CD8-positive, alpha-beta memory T cell (primary cell): ENCODE data around the gene TMEM135. TPM values are rescaled to one million over a fixed set of nuclear protein-coding genes. Genes with fewer than 3 reads are reported as not detected.
A peak's percentile ranks its signal among the peaks of the same experiment; 100 is the strongest.

ENCODE experiments used
- CTCF ChIA-PET: fragments of 350-600 bp; sonication (Branson Sonifier 250); formaldehyde crosslinking; loops from one replicate; lab custom pipeline; 2021; ENCODE audit warnings: antibody characterized with exemption; lab: Charles Lee
- POLR2A ChIA-PET: fragments of 350-600 bp; sonication (Branson Sonifier 250); formaldehyde crosslinking; loops from one replicate; lab custom pipeline; 2021; ENCODE audit warnings: antibody characterized with exemption; lab: Charles Lee
- DNase-seq, 5 donors: peaks; one replicate each; pipeline versions ENCODE4 v3.0.0 to v3.0.0-alpha.2; 2020 to 2022; ENCODE audit warnings: mixed read lengths in 1 of 5
- H3K27ac ChIP-seq: one replicate; pipeline ENCODE4 v1.7.0; 2013; ENCODE audit warnings: low read depth, mild to moderate bottlenecking, low read length, moderate library complexity
- H3K27me3 ChIP-seq: 2 replicates; pipeline ENCODE4 v1.7.0; 2013; ENCODE audit warnings: low read length, mild to moderate bottlenecking; ENCODE audit not compliant: insufficient read depth, poor library complexity, severe bottlenecking
- H3K36me3 ChIP-seq: 2 replicates; pipeline ENCODE4 v1.7.0; 2013; ENCODE audit warnings: mild to moderate bottlenecking, low read length, moderate library complexity; ENCODE audit not compliant: insufficient read depth
- H3K4me1 ChIP-seq: 2 replicates; pipeline ENCODE4 v1.7.0; 2013; ENCODE audit warnings: mild to moderate bottlenecking, low read length, moderate library complexity; ENCODE audit not compliant: insufficient read depth
- H3K4me3 ChIP-seq: 2 replicates; pipeline ENCODE4 v1.7.0; 2013; ENCODE audit warnings: mild to moderate bottlenecking, low read length
- H3K9me3 ChIP-seq: 2 replicates; pipeline ENCODE4 v1.7.0; 2013; ENCODE audit warnings: mild to moderate bottlenecking, low read length
- H3K27ac Mint-ChIP-seq, 8 donors: one replicate each; pipeline ENCODE4 v1.8.0; 2020 to 2021; ENCODE audit warnings: mixed read lengths in 8 of 8, mild to moderate bottlenecking in 6 of 8, inconsistent platforms in 3 of 8, moderate library complexity in 3 of 8
- H3K27me3 Mint-ChIP-seq, 2 donors: one replicate each; pipeline ENCODE4 v1.8.0; 2020 to 2021; ENCODE audit warnings: mixed read lengths in 2 of 2, mild to moderate bottlenecking in 1 of 2, moderate library complexity in 1 of 2
- H3K36me3 Mint-ChIP-seq, 3 donors: one replicate each; pipeline ENCODE4 v1.8.0; 2020 to 2021; ENCODE audit warnings: mixed read lengths in 3 of 3, inconsistent platforms in 1 of 3, mild to moderate bottlenecking in 1 of 3
- H3K4me1 Mint-ChIP-seq, 3 donors: one replicate each; pipeline ENCODE4 v1.8.0; 2020 to 2021; ENCODE audit warnings: mixed read lengths in 3 of 3, inconsistent platforms in 1 of 3, mild to moderate bottlenecking in 1 of 3
- H3K4me3 Mint-ChIP-seq, 7 donors: one replicate each; pipeline ENCODE4 v1.8.0; 2020 to 2021; ENCODE audit warnings: mixed read lengths in 7 of 7, mild to moderate bottlenecking in 6 of 7, moderate library complexity in 4 of 7, inconsistent platforms in 2 of 7
- H3K9me3 Mint-ChIP-seq, 5 donors: one replicate each; pipeline ENCODE4 v1.8.0; 2020 to 2022; ENCODE audit warnings: mixed read lengths in 5 of 5, mild to moderate bottlenecking in 3 of 5, moderate library complexity in 2 of 5, inconsistent platforms in 1 of 5
- polyA plus RNA-seq: library from polyadenylated mRNA; unstranded; fragments of 300-500 nt; fragmentation: Illumina TruSeq; gene quantifications from one replicate; pipeline ENCODE4 v1.2.3, GENCODE V29; 2021
- total RNA-seq, 2 experiments: library from RNA; stranded (reverse); gene quantifications; one replicate each; pipeline ENCODE4 v1.2.3, GENCODE V29; 2021

Gene TMEM135
- total and polyA plus RNA-seq, 3 experiments from 2014 or later, result 5.9 to 18.8 (median 12.9) TPM

GRCh38 chr11:87322568-87322967 is 284.8 kb downstream of the TMEM135 start:
- H3K4me3 ChIP-seq, result no peak overlapping the region
- Mint-ChIP-seq H3K27ac (no peak overlapping the region), H3K4me3 (no peak overlapping the region), H3K36me3 (peaks cover 27 to 60% (median 32%) of the 10 kb centered on the region in 3 donors), H3K27me3 (no peaks in the 10 kb centered on the region), H3K4me1 (no peaks in the 10 kb centered on the region), H3K9me3 (no peaks in the 10 kb centered on the region)
- POLR2A ChIA-PET, result no interaction called here
- no peaks in the 10 kb centered on the region for H3K9me3 ChIP-seq
- H3K27me3 ChIP-seq, result no peaks in the 10 kb centered on the region
- no peak for DNase-seq
- CTCF ChIA-PET, result no interaction called here
- H3K4me1 ChIP-seq, result no peaks in the 10 kb centered on the region
- no peak overlapping the region for H3K27ac ChIP-seq
- no peaks in the 10 kb centered on the region for H3K36me3 ChIP-seq

DNA sequence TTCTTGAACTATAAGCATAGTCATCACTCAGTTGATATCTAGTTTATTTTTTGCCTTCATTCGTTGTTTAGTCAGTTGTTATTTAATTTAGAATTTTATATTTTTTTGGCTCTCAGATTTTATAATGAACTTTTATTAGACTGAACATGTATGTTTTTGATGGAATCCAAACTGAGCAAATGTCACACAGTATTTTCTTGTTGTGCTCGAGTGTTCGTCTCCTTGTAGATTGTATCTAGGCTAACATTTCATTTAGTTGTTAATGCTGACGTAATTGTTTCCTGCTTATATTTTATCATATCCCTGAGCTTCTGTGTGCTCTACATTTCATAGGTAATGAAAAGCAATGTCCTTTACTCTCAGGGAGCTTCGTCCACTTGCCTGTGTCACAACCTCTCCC is 286.2 kb downstream of the TMEM135 start:
- peaks cover 30 to 61% (median 33%) of the 10 kb centered on the region in 3 donors for H3K36me3 Mint-ChIP-seq
- no peaks in the 10 kb centered on the region for H3K4me1 ChIP-seq
- H3K9me3 ChIP-seq, result no peaks in the 10 kb centered on the region
- H3K9me3 Mint-ChIP-seq, result no peaks in the 10 kb centered on the region
- H3K36me3 ChIP-seq, result no peaks in the 10 kb centered on the region
- H3K4me3 ChIP-seq, result no peak overlapping the region
- H3K27me3 ChIP-seq, result no peaks in the 10 kb centered on the region
- POLR2A ChIA-PET, result no interaction called here
- no peaks in the 10 kb centered on the region for H3K4me1 Mint-ChIP-seq
- CTCF ChIA-PET, result no interaction called here
- no peaks in the 10 kb centered on the region for H3K27me3 Mint-ChIP-seq
- no peak overlapping the region for H3K27ac ChIP-seq
- no peak for DNase-seq
- no peak overlapping the region for H3K4me3 Mint-ChIP-seq
- H3K27ac Mint-ChIP-seq, result no peak overlapping the region

DNA sequence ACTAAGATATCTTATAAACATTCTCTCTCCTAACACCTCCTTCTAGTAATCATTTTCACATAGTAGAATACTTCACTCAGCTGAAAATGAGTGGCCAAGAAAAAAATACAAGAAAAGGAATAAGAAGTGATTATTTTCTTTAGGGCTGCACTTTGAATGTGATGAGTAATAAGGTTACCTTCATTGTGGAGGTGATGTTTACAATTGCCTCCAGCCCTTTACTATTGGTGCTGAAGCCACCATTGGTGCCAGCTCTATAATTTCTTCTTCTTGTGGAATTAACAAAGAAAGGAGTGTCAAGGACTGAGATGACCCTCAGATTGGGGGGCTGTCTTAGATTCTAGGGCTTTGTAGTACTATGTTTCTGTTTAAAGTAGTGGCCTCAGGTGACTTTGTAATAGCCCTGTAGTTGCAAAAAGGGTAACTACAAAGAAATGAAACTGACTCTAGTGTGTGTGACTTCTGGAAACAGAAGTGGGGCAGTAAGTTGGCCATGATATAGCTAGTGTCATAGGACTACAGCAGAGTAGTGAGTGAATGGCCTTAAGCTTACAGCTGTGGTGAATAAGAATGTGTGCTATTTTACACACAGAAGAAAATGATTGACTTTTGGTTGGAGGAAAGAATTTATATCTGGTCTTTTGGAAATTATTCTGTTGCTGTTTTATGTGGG is 287.2 kb downstream of the TMEM135 start:
- H3K4me1 ChIP-seq, result no peaks in the 10 kb centered on the region
- CTCF ChIA-PET, result no interaction called here

DNA sequence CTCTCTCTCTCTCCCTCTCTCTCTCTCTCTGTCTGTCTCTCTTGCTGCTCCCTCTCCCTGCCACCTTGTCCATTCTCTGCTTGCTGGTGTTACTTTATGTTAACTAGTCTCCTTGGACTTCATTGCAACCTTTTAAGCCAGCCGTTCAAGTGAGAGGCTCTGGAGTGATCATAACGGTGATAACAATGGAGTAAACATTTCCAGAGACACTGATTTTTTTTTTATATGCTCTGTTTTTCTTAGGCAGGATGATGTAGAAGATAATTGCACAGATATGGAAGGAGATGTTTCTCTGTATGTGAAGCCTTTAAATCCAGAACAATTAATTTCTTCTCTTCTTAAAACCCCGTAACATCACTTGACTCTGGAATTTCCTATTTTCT is 287.7 kb downstream of the TMEM135 start:
- H3K4me1 Mint-ChIP-seq, result no peaks in the 10 kb centered on the region
- no peaks in the 10 kb centered on the region for H3K27me3 ChIP-seq
- H3K27me3 Mint-ChIP-seq, result no peaks in the 10 kb centered on the region
- H3K36me3 ChIP-seq, result no peaks in the 10 kb centered on the region
- ChIA-PET POLR2A (no interaction called here), CTCF (no interaction called here)
- H3K4me3 ChIP-seq, result no peak overlapping the region
- no peak overlapping the region for H3K4me3 Mint-ChIP-seq
- DNase-seq, result no peak
- H3K27ac ChIP-seq, result no peak overlapping the region
- no peaks in the 10 kb centered on the region for H3K9me3 Mint-ChIP-seq
- H3K36me3 Mint-ChIP-seq, result peaks cover 26 to 50% (median 33%) of the 10 kb centered on the region in 3 donors
- H3K27ac Mint-ChIP-seq, result peak overlapping the region in 1 of 8 donors; percentile 36
- H3K4me1 ChIP-seq, result no peaks in the 10 kb centered on the region
- no peaks in the 10 kb centered on the region for H3K9me3 ChIP-seq

More for the DNA sequence above, 287.2 kb downstream of the TMEM135 start:
- Histone ChIP-seq H3K27ac (no peak overlapping the region), H3K36me3 (no peaks in the 10 kb centered on the region), H3K4me3 (no peak overlapping the region), H3K27me3 (no peaks in the 10 kb centered on the region), H3K9me3 (no peaks in the 10 kb centered on the region)
- H3K4me1 Mint-ChIP-seq, result no peaks in the 10 kb centered on the region
- peaks cover 30 to 54% (median 33%) of the 10 kb centered on the region in 3 donors for H3K36me3 Mint-ChIP-seq
- no peak for DNase-seq
- POLR2A ChIA-PET, result no interaction called here
- no peak overlapping the region for H3K4me3 Mint-ChIP-seq
- H3K27me3 Mint-ChIP-seq, result no peaks in the 10 kb centered on the region
- H3K27ac Mint-ChIP-seq, result peak overlapping the region in 1 of 8 donors; percentile 36
- H3K9me3 Mint-ChIP-seq, result no peaks in the 10 kb centered on the region

- POLR2A ChIA-PET, result no interaction called here
- peaks cover 22 to 42% (median 24%) of the 10 kb centered on the region in 3 donors for H3K36me3 Mint-ChIP-seq
- H3K4me3 ChIP-seq, result no peak overlapping the region
Observed at GRCh38 chr11:87326594-87326993, 288.9 kb downstream of the TMEM135 start.

GRCh38 chr11:87329172-87329571 is 291.4 kb downstream of the TMEM135 start:
- H3K27me3 ChIP-seq, result no peaks in the 10 kb centered on the region
- Mint-ChIP-seq H3K4me3 (no peak overlapping the region), H3K4me1 (no peaks in the 10 kb centered on the region), H3K27ac (no peak overlapping the region), H3K9me3 (peaks cover 0 to 3% (median 0%) of the 10 kb centered on the region in 5 donors), H3K27me3 (no peaks in the 10 kb centered on the region), H3K36me3 (peaks cover 15 to 28% (median 17%) of the 10 kb centered on the region in 3 donors)
- H3K4me3 ChIP-seq, result no peak overlapping the region
- no peaks in the 10 kb centered on the region for H3K4me1 ChIP-seq
- H3K9me3 ChIP-seq, result no peaks in the 10 kb centered on the region
- H3K36me3 ChIP-seq, result no peaks in the 10 kb centered on the region
- POLR2A ChIA-PET, result no interaction called here
- H3K27ac ChIP-seq, result no peak overlapping the region
- DNase-seq, result no peak
- CTCF ChIA-PET, result no interaction called here

More at GRCh38 chr11:87326594-87326993, 288.9 kb downstream of the TMEM135 start:
- Mint-ChIP-seq H3K4me3 (no peak overlapping the region), H3K4me1 (no peaks in the 10 kb centered on the region), H3K27me3 (no peaks in the 10 kb centered on the region), H3K9me3 (no peaks in the 10 kb centered on the region), H3K27ac (no peak overlapping the region)
- Histone ChIP-seq H3K9me3 (no peaks in the 10 kb centered on the region), H3K4me1 (no peaks in the 10 kb centered on the region), H3K27me3 (no peaks in the 10 kb centered on the region), H3K36me3 (no peaks in the 10 kb centered on the region), H3K27ac (no peak overlapping the region)
- no peak for DNase-seq
- CTCF ChIA-PET, result no interaction called here

GRCh38 chr11:87330187-87330601 is 292.5 kb downstream of the TMEM135 start:
- H3K27me3 Mint-ChIP-seq, result no peaks in the 10 kb centered on the region
- Histone ChIP-seq H3K36me3 (no peaks in the 10 kb centered on the region), H3K4me3 (no peak overlapping the region), H3K9me3 (no peaks in the 10 kb centered on the region), H3K4me1 (no peaks in the 10 kb centered on the region), H3K27ac (no peak overlapping the region), H3K27me3 (no peaks in the 10 kb centered on the region)
- DNase-seq, result no peak
- no peak overlapping the region for H3K27ac Mint-ChIP-seq
- peaks cover 12 to 21% (median 13%) of the 10 kb centered on the region in 3 donors for H3K36me3 Mint-ChIP-seq
- H3K9me3 Mint-ChIP-seq, result peaks cover 0 to 10% (median 2%) of the 10 kb centered on the region in 5 donors
- ChIA-PET CTCF (interaction anchor here (1.3 kb wide), 1 partner anchor 91 kb away, joined by 3 read pairs; no protein-coding TSS in a partner anchor), POLR2A (no interaction called here)
- no peak overlapping the region for H3K4me3 Mint-ChIP-seq
- H3K4me1 Mint-ChIP-seq, result no peaks in the 10 kb centered on the region

DNA sequence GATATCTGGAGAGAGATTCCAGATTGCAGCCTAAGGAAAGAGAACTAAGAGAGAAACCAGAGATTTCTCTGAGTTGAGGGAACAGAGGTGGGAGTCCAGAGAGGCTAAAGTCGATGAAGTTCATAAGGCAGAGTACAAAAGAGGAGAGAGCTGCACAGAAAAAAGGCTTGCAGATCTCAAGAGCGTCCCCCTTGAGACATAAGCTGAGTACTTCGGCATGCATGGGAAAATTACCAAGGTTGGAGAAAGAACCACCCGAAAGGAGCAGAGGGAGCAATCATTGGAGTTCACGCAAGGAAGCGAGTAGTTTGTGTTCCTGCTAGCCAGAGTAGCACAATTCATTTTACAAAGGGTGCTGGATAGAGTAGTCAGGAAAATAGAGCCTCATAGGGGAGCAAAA is 293.5 kb downstream of the TMEM135 start:
- no peak for DNase-seq
- H3K9me3 Mint-ChIP-seq, result peaks cover 0 to 11% (median 5%) of the 10 kb centered on the region in 5 donors
- peaks cover 5 to 16% (median 7%) of the 10 kb centered on the region in 3 donors for H3K36me3 Mint-ChIP-seq
- Histone ChIP-seq H3K9me3 (no peaks in the 10 kb centered on the region), H3K27ac (no peak overlapping the region), H3K36me3 (no peaks in the 10 kb centered on the region), H3K4me1 (no peaks in the 10 kb centered on the region), H3K4me3 (no peak overlapping the region), H3K27me3 (no peaks in the 10 kb centered on the region)
- no peaks in the 10 kb centered on the region for H3K27me3 Mint-ChIP-seq
- no peaks in the 10 kb centered on the region for H3K4me1 Mint-ChIP-seq
- ChIA-PET POLR2A (no interaction called here), CTCF (no interaction called here)
- H3K27ac Mint-ChIP-seq, result no peak overlapping the region
- no peak overlapping the region for H3K4me3 Mint-ChIP-seq
